Upper lobe of left lung (tissue), 6 donors: ENCODE data around the gene TNFRSF12A. TPM values are rescaled to one million over a fixed set of nuclear protein-coding genes. Genes with fewer than 3 reads are reported as not detected.

Experiments used
- ATAC-seq, 2 donors: fragments of 200-7000 bp; cut with Tn5 transposase; one replicate each; pipeline ENCODE4 v1.9.1; 2022; ENCODE audit warnings: mild to moderate bottlenecking in 2 of 2, moderate library complexity in 2 of 2; ENCODE audit not compliant: low FRiP score in 2 of 2
- DNase-seq, 2 donors: peaks; one replicate each; pipeline ENCODE4 v3.0.0-alpha.2; 2019 to 2020
- H3K27ac ChIP-seq, 4 donors: fragments of 200-600 bp; sonication (generic); one replicate each; pipeline ENCODE4 v1.5.1; 2016 to 2019
- H3K27me3 ChIP-seq, 4 donors: fragments of 200-600 bp; sonication (generic); one replicate each; pipeline ENCODE4 v1.5.1; 2017 to 2019
- H3K36me3 ChIP-seq, 4 donors: fragments of 200-600 bp; sonication (generic); one replicate each; pipeline ENCODE4 v1.5.1; 2016 to 2019
- H3K4me1 ChIP-seq, 4 donors: fragments of 200-600 bp; sonication (generic); one replicate each; pipeline ENCODE4 v1.5.1; 2018 to 2019
- H3K4me3 ChIP-seq, 4 donors: fragments of 200-600 bp; sonication (generic); one replicate each; pipeline ENCODE4 v1.5.1; 2017 to 2019; ENCODE audit warnings: mild to moderate bottlenecking in 2 of 4, moderate library complexity in 1 of 4
- H3K9me3 ChIP-seq, 4 donors: fragments of 200-600 bp; sonication (generic); one replicate each; pipeline ENCODE4 v1.5.1; 2018 to 2019
- CTCF ChIP-seq, 6 experiments: fragments of 450-650 bp in 4 of 6; fragments of 200-600 bp in 2 of 6; sonication (generic) in 2 of 6; IDR thresholded peaks; one replicate each; pipeline ENCODE4 v1.5.1; 2016 to 2019; ENCODE audit warnings: antibody characterized with exemption in 6 of 6
- EP300 ChIP-seq, 4 donors: sonication (generic); formaldehyde crosslinking; IDR thresholded peaks; one replicate each; pipeline ENCODE4 v1.5.1; 2017; ENCODE audit warnings: antibody characterized with exemption in 4 of 4, control low read depth in 2 of 4
- POLR2A ChIP-seq, 4 donors: fragments of 450-650 bp; IDR thresholded peaks; one replicate each; pipeline ENCODE4 v1.5.1; 2016 to 2017; ENCODE audit warnings: antibody characterized with exemption in 4 of 4, mild to moderate bottlenecking in 2 of 4
- POLR2AphosphoS5 ChIP-seq, 2 donors: sonication (generic); formaldehyde crosslinking; IDR thresholded peaks; one replicate each; pipeline ENCODE4 v1.5.1; 2017; ENCODE audit warnings: antibody characterized with exemption in 2 of 2
- WGBS, 2 donors: methylation state at CpG; one replicate each; pipeline ENCODE4 v1.1.5; 2017 to 2018; 5-methylcytosine and 5-hydroxymethylcytosine counted together
- total RNA-seq, 6 donors: library from RNA; depleted of rRNA in 4 of 6; stranded (reverse); fragments of >200 nt in 4 of 6; gene quantifications; one replicate each; pipeline versions ENCODE4 v1.1.0 to v1.2.1, GENCODE V29; 2016 to 2021
- donor health status: DM: no; HTN: no; CAD: no; lungs with moderate emphysema.
- donor health status: DM: no; HTN: yes; CAD: no; lungs with severe emphysema.

Gene TNFRSF12A
- total RNA-seq, 6 donors from 2014 or later = 37.7 to 431 (median 76.5) TPM

- no peaks in the 10 kb centered on the region for H3K36me3 ChIP-seq
- H3K4me3 ChIP-seq = no peak overlapping the region
- TF ChIP-seq POLR2A (IDR thresholded peaks at IDR 0.05) = no peak
- no peak for TF ChIP-seq CTCF (IDR thresholded peaks at IDR 0.05)
- TF ChIP-seq POLR2AphosphoS5 (IDR thresholded peaks at IDR 0.05) = no peak
- TF ChIP-seq EP300 (IDR thresholded peaks at IDR 0.05) = no peak
- WGBS, 2 donors = 81 to 88% methylated on average over 6 of the region's 6 CpGs
- no peaks in the 10 kb centered on the region for H3K27me3 ChIP-seq
- ATAC-seq (no peak), DNase-seq (no peak)
- H3K4me1 ChIP-seq = peaks cover 37 to 50% (median 46%) of the 10 kb centered on the region in 4 donors
- H3K27ac ChIP-seq = no peak overlapping the region
- no peaks in the 10 kb centered on the region for H3K9me3 ChIP-seq
Measured at GRCh38 chr16:3062553-3062952, 42.4 kb downstream of the TNFRSF12A start.

GRCh38 chr16:3063625-3064386, 43.6 kb downstream of the TNFRSF12A start:
- H3K27ac ChIP-seq = peak overlapping the region in 3 of 4 donors; percentile 86 to 90 (median 90)

GRCh38 chr16:3065069-3065741, 45.0 kb downstream of the TNFRSF12A start, which contains the start of gene IL32:
TSS of gene IL32 (plus strand) at chr16:3065640. CDS start at chr16:3065812, 172 bp downstream.
- H3K27me3 ChIP-seq = no peaks in the 10 kb centered on the region
- DNase-seq = peak in 1 of 2 donors; percentile 85
- ATAC-seq = peak; percentile 44 to 84
- 42 to 50% methylated on average over 12 to 13 of the region's 13 CpGs for WGBS, 2 donors
- H3K27ac ChIP-seq = peak within 1 kb of the TSS; percentile 86 to 90 (median 88)
- H3K4me3 ChIP-seq = peak within 1 kb of the TSS; percentile 33 to 56 (median 46)
- TF ChIP-seq EP300 (IDR thresholded peaks at IDR 0.05) = peak in 2 of 4 donors; percentile 89 to 92
- peak; percentile 56 to 91 for TF ChIP-seq POLR2AphosphoS5 (IDR thresholded peaks at IDR 0.05)
- TF ChIP-seq CTCF (IDR thresholded peaks at IDR 0.05) = no peak
- peak in 3 of 4 donors; percentile 52 to 67 (median 63) for TF ChIP-seq POLR2A (IDR thresholded peaks at IDR 0.05)
- H3K36me3 ChIP-seq = peaks cover 0 to 12% (median 6%) of the 10 kb centered on the region in 4 donors
- H3K4me1 ChIP-seq = peaks cover 22 to 40% (median 36%) of the 10 kb centered on the region in 4 donors
- no peaks in the 10 kb centered on the region for H3K9me3 ChIP-seq

More at GRCh38 chr16:3063625-3064386, 43.6 kb downstream of the TNFRSF12A start:
- no peak for DNase-seq
- Histone ChIP-seq H3K4me1 (peaks cover 30 to 49% (median 44%) of the 10 kb centered on the region in 4 donors), H3K27me3 (no peaks in the 10 kb centered on the region), H3K4me3 (no peak overlapping the region), H3K9me3 (no peaks in the 10 kb centered on the region), H3K36me3 (peaks cover 0 to 8% (median 5%) of the 10 kb centered on the region in 4 donors)
- WGBS, 2 donors = 94 to 97% methylated on average over 8 of the region's 8 CpGs
- TF ChIP-seq POLR2AphosphoS5 (IDR thresholded peaks at IDR 0.05) (no peak), EP300 (IDR thresholded peaks at IDR 0.05) (no peak), CTCF (IDR thresholded peaks at IDR 0.05) (no peak)
- no peak for ATAC-seq

- peaks cover 22 to 38% (median 32%) of the 10 kb centered on the region in 4 donors for H3K4me1 ChIP-seq
- peak overlapping the region; percentile 86 to 90 (median 88) for H3K27ac ChIP-seq
- peak overlapping the region; percentile 33 to 56 (median 46) for H3K4me3 ChIP-seq
- TF ChIP-seq CTCF (IDR thresholded peaks at IDR 0.05) (no peak), EP300 (IDR thresholded peaks at IDR 0.05) (no peak), POLR2AphosphoS5 (IDR thresholded peaks at IDR 0.05) (no peak), POLR2A (IDR thresholded peaks at IDR 0.05) (no peak)
- H3K36me3 ChIP-seq = peaks cover 0 to 12% (median 6%) of the 10 kb centered on the region in 4 donors
- DNase-seq = no peak
- no peaks in the 10 kb centered on the region for H3K27me3 ChIP-seq
- H3K9me3 ChIP-seq = no peaks in the 10 kb centered on the region
- 48 to 58% methylated on average over 18 to 26 of the region's 26 CpGs for WGBS, 2 donors
- ATAC-seq = peak; percentile 3 to 17
Measured at GRCh38 chr16:3065742-3066439, 45.7 kb downstream of the TNFRSF12A start.
